GM12801 (cell line): Measurements from ENCODE around the gene TAGLN2.

ENCODE experiments used
- CTCF ChIP-seq: IDR thresholded peaks from one replicate; pipeline ENCODE4 v1.5.1; 2011; ENCODE audit warnings: control low read depth; ENCODE audit not compliant: insufficient read length; ENCODE audit errors: extremely low read depth

TAGLN2 gene

GRCh38 chr1:159938211-159938852, 13.0 kb upstream of the TAGLN2 start:
- TF ChIP-seq CTCF, result no peak

- TF ChIP-seq CTCF, result no peak
Observed at GRCh38 chr1:159937054-159937750, 11.9 kb upstream of the TAGLN2 start.

- peak; percentile 97 for TF ChIP-seq CTCF
Observed at GRCh38 chr1:159936273-159936904, 11.1 kb upstream of the TAGLN2 start.

GRCh38 chr1:159935719-159936272, 10.5 kb upstream of the TAGLN2 start:
- no peak for TF ChIP-seq CTCF

- TF ChIP-seq CTCF, result no peak
Observed at GRCh38 chr1:159935305-159935704, 10.0 kb upstream of the TAGLN2 start.

DNA sequence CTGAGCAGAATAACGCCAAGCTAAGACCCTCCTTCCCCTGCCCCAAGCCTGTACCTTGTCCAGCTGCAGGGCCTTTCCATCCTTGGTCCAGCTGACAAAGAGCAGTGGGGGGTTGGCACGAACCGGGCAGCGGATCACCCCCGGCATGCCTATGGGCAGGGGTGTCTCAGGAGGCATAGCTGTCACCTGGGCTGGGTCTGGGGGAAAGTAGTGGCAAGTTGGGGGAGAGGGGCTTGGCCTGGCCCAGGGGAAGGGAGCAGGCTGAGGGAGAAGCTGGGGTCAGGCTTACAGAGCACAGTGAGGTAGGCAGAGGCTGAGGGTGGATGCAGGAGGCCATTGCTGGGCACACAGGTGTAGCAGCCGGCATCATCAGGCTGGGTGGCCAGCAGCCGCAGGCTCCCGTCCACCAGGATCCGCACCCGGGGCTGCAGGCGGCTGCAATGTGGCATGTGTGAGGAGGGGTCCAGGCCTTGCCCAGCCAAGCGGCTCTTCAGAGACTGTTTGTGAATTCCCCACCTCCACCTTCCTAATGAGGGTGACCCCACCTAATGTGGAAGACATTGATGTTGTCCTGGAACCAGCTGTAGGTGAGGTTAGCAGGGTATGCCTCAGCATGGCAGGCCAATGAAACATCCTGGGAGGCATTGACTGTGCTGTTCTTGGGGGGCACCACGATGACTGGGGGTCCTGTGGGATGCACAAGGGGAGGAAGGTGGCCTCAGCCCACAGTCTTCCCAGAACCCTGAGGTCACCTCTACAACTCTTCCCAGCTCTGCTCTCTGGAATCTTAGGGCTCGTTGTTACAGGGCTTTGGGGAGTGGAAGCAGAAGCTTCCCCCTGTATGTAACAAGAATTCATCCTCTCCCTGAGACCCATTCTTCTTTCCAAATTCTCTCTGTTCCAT, 9.1 kb upstream of the TAGLN2 start:
- no peak for TF ChIP-seq CTCF

GRCh38 chr1:159933347-159933746, 8.0 kb upstream of the TAGLN2 start:
- no peak for TF ChIP-seq CTCF
